Astrocyte of the spinal cord (primary cell): Measurements from ENCODE around the gene SORL1.

Source experiments
- DNase-seq: peaks from one replicate; pipeline ENCODE4 v3.0.0; 2011; ENCODE audit warnings: low read depth, low spot score
- H3K4me3 ChIP-seq: 2 replicates; pipeline ENCODE4 v1.5.1; 2011; ENCODE audit warnings: low read depth, mild to moderate bottlenecking, low read length, moderate library complexity
- CTCF ChIP-seq: IDR thresholded peaks from 2 replicates; pipeline ENCODE4 v1.5.1; 2012; ENCODE audit warnings: low read depth, mild to moderate bottlenecking, low read length, inconsistent platforms
- in situ Hi-C: cut with HindIII; loops from 2 replicates; pipeline ENCODE4 v1.10.0; 2017; ENCODE audit warnings: low sequenced_read_pairs

SORL1 gene

GRCh38 chr11:121603316-121603715 is 151.2 kb downstream of the SORL1 start:
- DNase-seq = no peak
- in situ Hi-C loops = no loop called here
- no peak for TF ChIP-seq CTCF
- H3K4me3 ChIP-seq = no peak overlapping the region

- DNase-seq = no peak
- H3K4me3 ChIP-seq = no peak overlapping the region
- TF ChIP-seq CTCF = no peak
- in situ Hi-C loops = no loop called here
These were observed 152.0 kb downstream of the SORL1 start for GRCh38 chr11:121604152-121604551.

GRCh38 chr11:121606354-121606753 is 154.2 kb downstream of the SORL1 start:
- peak; percentile 15 for DNase-seq
- no peak overlapping the region for H3K4me3 ChIP-seq
- TF ChIP-seq CTCF = no peak
- in situ Hi-C loops = no loop called here

GRCh38 chr11:121607341-121607740 is 155.2 kb downstream of the SORL1 start:
- in situ Hi-C loops = no loop called here
- no peak for TF ChIP-seq CTCF
- no peak overlapping the region for H3K4me3 ChIP-seq
- no peak for DNase-seq

- no peak for TF ChIP-seq CTCF
- DNase-seq = no peak
- in situ Hi-C loops = no loop called here
- H3K4me3 ChIP-seq = no peak overlapping the region
These were observed 156.5 kb downstream of the SORL1 start for GRCh38 chr11:121608545-121609098.

GRCh38 chr11:121610706-121611105 is 158.6 kb downstream of the SORL1 start:
- in situ Hi-C loops = no loop called here
- no peak for DNase-seq
- TF ChIP-seq CTCF = no peak
- no peak overlapping the region for H3K4me3 ChIP-seq

GRCh38 chr11:121611242-121611641 is 159.1 kb downstream of the SORL1 start:
- DNase-seq = no peak
- in situ Hi-C loops = no loop called here

More at GRCh38 chr11:121611242-121611641, 159.1 kb downstream of the SORL1 start:
- H3K4me3 ChIP-seq = no peak overlapping the region
- no peak for TF ChIP-seq CTCF
